PC-9 (cell line): Measurements from ENCODE around the gene SLC30A2.

Experiments
- EZH2 ChIP-seq: fragments of 200-600 bp; sonication (generic); IDR thresholded peaks from 2 replicates; pipeline ENCODE4 v1.8.0; 2017; ENCODE audit warnings: antibody characterized with exemption, low read depth
- TF ChIP-seq, protein P1 (sequence below): fragments of 200-600 bp; sonication (generic); conservative IDR thresholded peaks from 2 replicates; pipeline ENCODE4 v1.6.1; 2017; ENCODE audit warnings: mixed run types, antibody characterized with exemption, mild to moderate bottlenecking, moderate library complexity

DNA sequence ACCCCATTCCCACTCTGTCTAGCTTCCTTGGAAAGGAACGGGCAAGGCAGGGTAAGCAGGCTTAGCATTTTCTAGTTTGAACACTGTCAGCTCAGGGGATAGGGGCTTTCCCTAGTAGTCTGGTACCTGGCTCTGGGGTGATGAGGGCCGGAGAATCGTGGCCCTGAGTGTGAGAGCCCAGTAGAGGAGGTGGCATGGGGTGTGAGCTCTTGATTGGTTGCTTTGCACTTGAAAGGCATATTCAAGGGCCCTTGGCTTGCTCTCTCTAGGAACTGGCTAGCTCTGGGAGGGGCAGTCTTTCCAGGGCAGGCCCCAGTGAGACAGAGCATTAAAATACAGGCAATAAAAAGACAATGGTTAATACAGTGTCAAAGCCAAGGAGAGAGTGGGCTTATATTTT, 35.1 kb downstream of the SLC30A2 start:
- TF ChIP-seq, protein P1, sequence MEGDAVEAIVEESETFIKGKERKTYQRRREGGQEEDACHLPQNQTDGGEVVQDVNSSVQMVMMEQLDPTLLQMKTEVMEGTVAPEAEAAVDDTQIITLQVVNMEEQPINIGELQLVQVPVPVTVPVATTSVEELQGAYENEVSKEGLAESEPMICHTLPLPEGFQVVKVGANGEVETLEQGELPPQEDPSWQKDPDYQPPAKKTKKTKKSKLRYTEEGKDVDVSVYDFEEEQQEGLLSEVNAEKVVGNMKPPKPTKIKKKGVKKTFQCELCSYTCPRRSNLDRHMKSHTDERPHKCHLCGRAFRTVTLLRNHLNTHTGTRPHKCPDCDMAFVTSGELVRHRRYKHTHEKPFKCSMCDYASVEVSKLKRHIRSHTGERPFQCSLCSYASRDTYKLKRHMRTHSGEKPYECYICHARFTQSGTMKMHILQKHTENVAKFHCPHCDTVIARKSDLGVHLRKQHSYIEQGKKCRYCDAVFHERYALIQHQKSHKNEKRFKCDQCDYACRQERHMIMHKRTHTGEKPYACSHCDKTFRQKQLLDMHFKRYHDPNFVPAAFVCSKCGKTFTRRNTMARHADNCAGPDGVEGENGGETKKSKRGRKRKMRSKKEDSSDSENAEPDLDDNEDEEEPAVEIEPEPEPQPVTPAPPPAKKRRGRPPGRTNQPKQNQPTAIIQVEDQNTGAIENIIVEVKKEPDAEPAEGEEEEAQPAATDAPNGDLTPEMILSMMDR, result no peak
- TF ChIP-seq EZH2, result no peak
